Naive thymus-derived CD4-positive, alpha-beta T cell (primary cell): ENCODE measurements around the gene NF2. TPM values are rescaled to one million over a fixed set of nuclear protein-coding genes. Genes with fewer than 3 reads are reported as not detected.

Experiments
- ATAC-seq: fragments of 150-1000 bp; cut with Tn5 transposase; 2 replicates; pipeline ENCODE4 v1.10.0; 2021; ENCODE audit warnings: mild to moderate bottlenecking, moderate library complexity
- CTCF ChIA-PET: fragments of 350-600 bp; sonication (Branson Sonifier 250); formaldehyde crosslinking; loops from one replicate; lab custom pipeline; 2021; ENCODE audit warnings: antibody characterized with exemption; lab: Charles Lee
- POLR2A ChIA-PET: fragments of 350-600 bp; sonication (Branson Sonifier 250); formaldehyde crosslinking; loops from one replicate; lab custom pipeline; 2021; ENCODE audit warnings: antibody characterized with exemption, inconsistent platforms; lab: Charles Lee
- DNase-seq, 9 donors: peaks; one replicate each; pipeline versions ENCODE4 v3.0.0 to v3.0.0-alpha.2; 2020 to 2022; ENCODE audit warnings: mixed read lengths in 1 of 9
- H3K27ac ChIP-seq: one replicate; pipeline ENCODE4 v1.7.0; 2013; ENCODE audit warnings: mild to moderate bottlenecking, low read depth, low read length, moderate library complexity
- H3K27me3 ChIP-seq, 2 donors: one replicate each; pipeline ENCODE4 v1.7.0; 2013; ENCODE audit warnings: low read length in 2 of 2, mild to moderate bottlenecking in 2 of 2, moderate library complexity in 2 of 2; ENCODE audit not compliant: control insufficient read depth in 2 of 2, insufficient read depth in 2 of 2
- H3K36me3 ChIP-seq, 3 experiments: 1 replicate in 2 of 3; 2 replicates in 1 of 3; pipeline ENCODE4 v1.7.0; 2013; ENCODE audit warnings: low read length in 3 of 3, mild to moderate bottlenecking in 3 of 3, moderate library complexity in 1 of 3; ENCODE audit not compliant: insufficient read depth in 3 of 3, control insufficient read depth in 2 of 3
- H3K4me1 ChIP-seq, 2 donors: one replicate each; pipeline ENCODE4 v1.7.0; 2013; ENCODE audit warnings: low read length in 2 of 2, mild to moderate bottlenecking in 2 of 2, moderate library complexity in 1 of 2; ENCODE audit not compliant: control insufficient read depth in 2 of 2, insufficient read depth in 2 of 2
- H3K4me3 ChIP-seq: 2 replicates; pipeline ENCODE4 v1.7.0; 2013; ENCODE audit warnings: mild to moderate bottlenecking, low read length
- H3K9me3 ChIP-seq, 3 experiments: 1 replicate in 2 of 3; 2 replicates in 1 of 3; pipeline ENCODE4 v1.7.0; 2013; ENCODE audit warnings: low read length in 3 of 3; ENCODE audit not compliant: control insufficient read depth in 2 of 3
- H3K27ac Mint-ChIP-seq, 9 donors: one replicate each; pipeline ENCODE4 v1.8.0; 2020 to 2022; ENCODE audit warnings: mixed read lengths in 9 of 9, mild to moderate bottlenecking in 8 of 9, moderate library complexity in 5 of 9, inconsistent platforms in 2 of 9
- H3K27me3 Mint-ChIP-seq, 5 donors: one replicate each; pipeline ENCODE4 v1.8.0; 2021 to 2022; ENCODE audit warnings: mixed read lengths in 5 of 5, mild to moderate bottlenecking in 1 of 5
- H3K36me3 Mint-ChIP-seq, 5 donors: one replicate each; pipeline ENCODE4 v1.8.0; 2020 to 2022; ENCODE audit warnings: mixed read lengths in 5 of 5, mild to moderate bottlenecking in 3 of 5, inconsistent platforms in 1 of 5
- H3K4me1 Mint-ChIP-seq, 7 donors: one replicate each; pipeline ENCODE4 v1.8.0; 2020 to 2022; ENCODE audit warnings: mixed read lengths in 7 of 7, mild to moderate bottlenecking in 3 of 7, inconsistent platforms in 1 of 7
- H3K4me3 Mint-ChIP-seq, 10 donors: one replicate each; pipeline ENCODE4 v1.8.0; 2020 to 2022; ENCODE audit warnings: mild to moderate bottlenecking in 10 of 10, mixed read lengths in 10 of 10, moderate library complexity in 6 of 10, inconsistent platforms in 2 of 10
- H3K9me3 Mint-ChIP-seq, 11 donors: one replicate each; pipeline ENCODE4 v1.8.0; 2020 to 2022; ENCODE audit warnings: mixed read lengths in 11 of 11, mild to moderate bottlenecking in 4 of 11, inconsistent platforms in 1 of 11, moderate library complexity in 1 of 11
- intact Hi-C, 2 donors: fragments of 100-400 bp; cut with micrococcal nuclease; formaldehyde crosslinking; loops; one replicate each; pipeline ENCODE4 v1.15.1; 2023
- polyA plus RNA-seq, 2 donors: library from polyadenylated mRNA; unstranded; fragments of 300-500 nt; fragmentation: Illumina TruSeq; gene quantifications; one replicate each; pipeline ENCODE4 v1.2.3, GENCODE V29; 2021
- total RNA-seq, 6 experiments: library from RNA in 5 of 6; stranded (reverse) in 5 of 6; gene quantifications; 1 replicate in 5 of 6; 2 replicates in 1 of 6; pipeline ENCODE4 v1.2.3 and lab custom pipeline; 2021 to 2026

NF2 gene
- total and polyA plus RNA-seq, 7 experiments from 2014 or later: 15.6 to 56.3 (median 27.6) TPM

DNA sequence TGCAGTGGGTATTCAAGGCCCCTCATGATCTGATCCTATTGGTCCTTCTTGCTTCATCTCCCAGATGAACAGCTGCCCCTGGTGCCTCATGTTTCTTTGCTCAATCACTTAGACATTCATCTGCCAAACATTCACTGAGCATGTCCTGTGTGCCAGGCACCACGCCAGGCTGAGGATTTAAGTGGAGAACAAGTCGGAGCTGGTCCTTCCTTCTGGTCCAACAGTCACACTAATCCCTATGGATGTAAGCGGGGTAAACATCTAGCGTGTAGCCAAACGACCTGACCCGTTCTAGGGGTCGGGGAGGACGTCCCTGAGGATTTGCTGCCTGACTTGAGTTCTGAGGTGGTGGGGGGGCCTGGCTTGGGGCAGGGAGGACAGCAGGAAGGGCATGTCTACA lies 141.5 kb downstream of the NF2 start:
- Mint-ChIP-seq H3K27me3 (no peaks in the 10 kb centered on the region), H3K27ac (peak overlapping the region in 1 of 9 donors; percentile 39), H3K9me3 (no peaks in the 10 kb centered on the region), H3K4me1 (peaks cover 4 to 8% (median 6%) of the 10 kb centered on the region in 7 donors), H3K36me3 (peaks cover 7 to 46% (median 10%) of the 10 kb centered on the region in 5 donors), H3K4me3 (no peak overlapping the region)
- ChIA-PET CTCF (no interaction called here), POLR2A (interaction anchor here (0.5 kb wide), 1 partner anchor 121 kb away, joined by 3 read pairs; no protein-coding TSS in a partner anchor)
- no peak for DNase-seq
- ATAC-seq: no peak
- Histone ChIP-seq H3K36me3 (peaks cover 0 to 51% (median 5%) of the 10 kb centered on the region in 3 experiments), H3K9me3 (no peaks in the 10 kb centered on the region), H3K4me1 (no peaks in the 10 kb centered on the region), H3K27me3 (no peaks in the 10 kb centered on the region), H3K27ac (no peak overlapping the region), H3K4me3 (no peak overlapping the region)
- intact Hi-C loops: no loop called here

DNA sequence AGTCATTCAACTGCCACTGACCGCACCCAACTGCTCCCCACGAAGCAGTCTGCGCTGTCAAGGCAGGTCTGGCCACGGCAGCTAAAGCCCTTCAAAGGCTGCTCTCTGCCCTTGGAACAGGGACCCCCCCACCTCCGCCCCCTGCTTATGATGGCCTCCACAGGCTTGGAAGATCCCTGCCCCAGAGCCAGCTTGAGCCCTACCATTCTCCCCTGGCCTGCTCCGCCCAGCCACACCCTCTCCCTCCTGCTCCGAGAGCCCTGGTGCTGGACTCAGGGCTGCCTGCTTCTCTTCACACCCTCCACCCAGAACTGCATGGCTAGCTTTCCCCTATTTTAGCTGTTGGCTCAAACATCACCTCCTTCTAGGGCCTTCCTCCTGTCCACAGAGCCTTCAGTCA lies 144.4 kb downstream of the NF2 start:
- Mint-ChIP-seq H3K4me1 (peaks cover 11 to 27% (median 17%) of the 10 kb centered on the region in 7 donors), H3K9me3 (no peaks in the 10 kb centered on the region), H3K27me3 (no peaks in the 10 kb centered on the region), H3K4me3 (no peak overlapping the region), H3K27ac (no peak overlapping the region), H3K36me3 (peaks cover 8 to 30% (median 11%) of the 10 kb centered on the region in 5 donors)
- peaks cover 0 to 9% of the 10 kb centered on the region in 2 donors for H3K4me1 ChIP-seq
- ChIA-PET CTCF (no interaction called here), POLR2A (no interaction called here)
- H3K4me3 ChIP-seq: no peak overlapping the region
- no peak for ATAC-seq
- no peak overlapping the region for H3K27ac ChIP-seq
- intact Hi-C loops: no loop called here
- H3K27me3 ChIP-seq: no peaks in the 10 kb centered on the region
- peaks cover 0 to 39% (median 0%) of the 10 kb centered on the region in 3 experiments for H3K36me3 ChIP-seq
- no peaks in the 10 kb centered on the region for H3K9me3 ChIP-seq
- DNase-seq: no peak

Other genes with a start within 250 kb of the NF2 start
- gene AP1B1, start 215.1 kb upstream of the NF2 start, total RNA-seq: 10 to 100 TPM; 38.5 to 77.7 (median 45.8) TPM
- 10 to 100 TPM; 15.0 to 22.7 TPM for gene AP1B1, start 215.1 kb upstream of the NF2 start, polyA plus RNA-seq
- gene RFPL1, start 165.1 kb upstream of the NF2 start, total RNA-seq: under 1 TPM in 2 of 5 experiments, not detected in 3; 0.15 to 0.24 TPM
- gene RFPL1, start 165.1 kb upstream of the NF2 start, polyA plus RNA-seq: under 1 TPM in 1 of 2 donors, not detected in 1; 0.14 TPM
- gene NEFH, start 123.4 kb upstream of the NF2 start, total RNA-seq: 1 to 10 TPM in 1 of 5 experiments, under 1 TPM in 4; 0.19 to 3.2 (median 0.24) TPM
- gene NEFH, start 123.4 kb upstream of the NF2 start, polyA plus RNA-seq: under 1 TPM; 0.20 to 0.25 TPM
- gene THOC5, start 49.9 kb upstream of the NF2 start, total RNA-seq: 10 to 100 TPM; 45.7 to 61.9 (median 57.1) TPM
- gene THOC5, start 49.9 kb upstream of the NF2 start, polyA plus RNA-seq: 10 to 100 TPM; 26.1 to 33.4 TPM
- gene NIPSNAP1, start 22.5 kb upstream of the NF2 start, total RNA-seq: 10 to 100 TPM; 30.0 to 37.9 (median 35.4) TPM
- gene NIPSNAP1, start 22.5 kb upstream of the NF2 start, polyA plus RNA-seq: 10 to 100 TPM; 56.5 to 59.2 TPM
- gene CABP7, start 116.4 kb downstream of the NF2 start, total RNA-seq: under 1 TPM in 3 of 5 experiments, not detected in 2; 0.07 to 0.42 (median 0.22) TPM
- gene CABP7, start 116.4 kb downstream of the NF2 start, polyA plus RNA-seq: under 1 TPM in 1 of 2 donors, not detected in 1; 0.12 TPM
- gene ZMAT5, start 163.4 kb downstream of the NF2 start, total RNA-seq: 10 to 100 TPM; 12.9 to 26.4 (median 14.7) TPM
- 10 to 100 TPM; 42.7 to 55.0 TPM for gene ZMAT5, start 163.4 kb downstream of the NF2 start, polyA plus RNA-seq
- gene UQCR10, start 163.7 kb downstream of the NF2 start, total RNA-seq: 10 to 100 TPM; 30.9 to 99.8 (median 50.0) TPM
- gene UQCR10, start 163.7 kb downstream of the NF2 start, polyA plus RNA-seq: 100 to 1,000 TPM; 246 to 310 TPM
- gene ASCC2, start 234.6 kb downstream of the NF2 start, total RNA-seq: 100 to 1,000 TPM in 1 of 5 experiments, 10 to 100 TPM in 4; 90.2 to 101 (median 93.8) TPM
- 10 to 100 TPM; 48.7 to 79.3 TPM for gene ASCC2, start 234.6 kb downstream of the NF2 start, polyA plus RNA-seq